Nucleus accumbens (tissue), 56 donors: ENCODE data around the gene PROK1.

Source experiments
- DNase-seq, 56 donors: peaks; one replicate each; lab custom pipeline; 2025; lab: John Stamatoyannopoulos, UW

The PROK1 gene

DNA sequence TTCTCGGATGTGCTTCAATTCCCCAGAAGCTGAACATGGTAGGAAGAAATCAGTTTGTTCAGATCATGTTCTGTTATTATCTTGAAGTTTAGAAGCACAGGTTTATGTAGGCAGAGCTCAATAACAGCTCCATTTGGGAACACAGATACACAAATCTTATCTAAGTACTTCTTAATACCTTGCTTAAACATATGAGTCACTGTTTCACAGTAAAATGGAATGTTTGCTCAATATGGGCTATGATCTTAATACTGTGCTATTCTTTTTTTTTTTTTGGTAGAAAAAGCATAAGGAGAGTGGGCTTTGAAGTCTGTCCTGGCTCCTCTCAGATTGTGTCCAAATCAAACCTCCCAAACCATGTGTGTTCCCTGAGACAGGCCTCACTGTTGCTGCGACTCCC, 13.4 kb downstream of the PROK1 start:
- DNase-seq = no peak

DNA sequence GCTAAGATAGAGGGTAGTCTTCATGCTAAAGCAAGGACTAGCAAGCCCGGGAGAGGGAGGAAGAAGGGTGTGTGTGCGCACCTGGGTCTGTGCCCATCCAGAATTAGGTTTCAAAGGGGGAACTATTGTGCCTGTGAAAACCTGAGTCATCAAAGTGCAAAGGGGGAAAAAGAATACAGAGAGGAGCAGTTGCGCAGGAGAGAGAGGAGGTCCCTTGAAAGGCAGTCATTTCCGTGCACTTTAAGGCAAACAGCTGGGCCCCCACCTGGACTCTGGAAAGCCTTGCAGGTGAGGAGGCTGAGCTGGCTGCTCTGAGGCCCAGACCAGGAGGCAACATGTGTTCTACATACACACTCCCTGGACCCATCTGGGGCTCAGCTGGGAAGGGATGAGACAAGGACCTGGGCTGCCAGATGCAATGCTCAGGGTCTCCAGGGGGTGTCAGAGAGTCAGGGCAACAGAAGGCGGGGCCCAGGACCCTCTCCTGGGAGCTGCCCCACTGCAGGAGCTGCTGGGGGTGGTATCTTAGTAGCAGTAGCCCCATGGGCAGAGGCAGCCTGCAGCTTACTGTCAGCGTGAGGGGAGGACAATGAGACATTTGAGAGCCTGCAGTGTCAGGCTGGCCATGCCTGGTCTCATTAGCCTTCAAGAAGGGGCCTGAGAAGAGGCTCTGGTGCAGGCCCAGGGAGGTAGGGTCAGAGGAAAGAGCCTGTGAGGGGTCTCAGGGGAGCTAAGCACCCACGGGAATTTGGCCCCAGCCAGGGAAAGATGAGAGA, 14.3 kb downstream of the PROK1 start:
- DNase-seq = no peak

GRCh38 chr1:110465814-110466380, 14.9 kb downstream of the PROK1 start:
- no peak for DNase-seq

- peak in 1 of 56 donors; percentile 10 for DNase-seq
Measured at GRCh38 chr1:110466646-110467280, 15.8 kb downstream of the PROK1 start.

DNA sequence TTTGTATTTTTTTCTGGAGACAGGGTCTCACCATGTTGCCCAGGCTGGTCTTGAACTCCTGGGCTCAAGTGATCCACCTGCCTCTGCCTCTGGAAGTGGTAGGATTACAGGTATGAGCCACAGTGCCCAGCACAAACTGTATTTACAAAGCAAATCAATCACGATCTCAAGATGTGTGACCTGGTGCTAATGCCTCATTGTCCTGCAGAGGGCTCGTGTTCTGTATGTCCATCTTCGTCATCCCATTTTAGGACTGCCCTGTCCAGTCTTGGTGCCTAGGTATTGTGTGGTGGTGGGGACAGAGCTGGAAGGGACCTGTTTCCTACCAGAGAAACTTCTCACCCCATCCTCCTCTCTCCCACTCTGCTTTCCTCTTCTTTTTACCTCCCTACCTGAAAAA, 20.2 kb downstream of the PROK1 start:
- no peak for DNase-seq

GRCh38 chr1:110472546-110472945, 21.6 kb downstream of the PROK1 start:
- no peak for DNase-seq

GRCh38 chr1:110474444-110474843, 23.5 kb downstream of the PROK1 start:
- no peak for DNase-seq

GRCh38 chr1:110475362-110476027, 24.5 kb downstream of the PROK1 start:
- no peak for DNase-seq

DNA sequence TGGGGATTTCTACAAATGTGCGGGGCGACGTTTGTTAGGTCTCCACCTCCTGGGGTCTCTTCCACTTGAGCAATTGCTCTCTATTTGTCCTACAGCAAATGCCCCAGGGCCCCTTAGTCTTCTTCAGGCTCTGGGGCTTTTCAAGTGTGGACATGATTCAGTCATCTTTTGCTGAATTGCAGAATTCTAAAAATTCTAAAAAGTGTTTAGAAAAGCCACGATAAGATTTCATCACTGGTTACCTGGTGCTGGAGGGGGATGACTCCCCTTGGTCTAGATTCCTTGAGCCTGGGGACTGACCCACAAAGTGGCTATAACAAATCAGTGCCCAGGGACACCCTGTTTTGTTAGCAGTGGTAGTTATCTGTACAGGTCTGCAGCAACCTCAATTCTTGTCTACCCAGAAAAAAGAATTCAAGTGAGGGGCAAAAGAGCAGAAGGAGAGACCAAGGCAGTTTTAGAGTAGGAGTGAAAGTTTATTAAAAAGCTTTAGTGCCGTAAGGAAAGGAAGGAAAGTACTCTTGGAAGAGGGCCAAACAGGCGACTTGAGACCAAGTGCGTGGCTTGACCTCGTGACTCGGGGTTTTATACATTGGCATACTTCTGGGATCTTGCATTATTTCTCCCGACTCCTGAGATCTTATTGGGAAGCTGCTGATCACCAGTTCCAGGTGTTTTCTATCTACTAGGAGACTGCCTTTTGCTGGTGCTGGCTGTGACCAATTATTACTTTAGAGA, 25.2 kb downstream of the PROK1 start:
- no peak for DNase-seq

GRCh38 chr1:110477041-110477440, 26.1 kb downstream of the PROK1 start:
- peak in 1 of 56 donors; percentile 10 for DNase-seq

DNA sequence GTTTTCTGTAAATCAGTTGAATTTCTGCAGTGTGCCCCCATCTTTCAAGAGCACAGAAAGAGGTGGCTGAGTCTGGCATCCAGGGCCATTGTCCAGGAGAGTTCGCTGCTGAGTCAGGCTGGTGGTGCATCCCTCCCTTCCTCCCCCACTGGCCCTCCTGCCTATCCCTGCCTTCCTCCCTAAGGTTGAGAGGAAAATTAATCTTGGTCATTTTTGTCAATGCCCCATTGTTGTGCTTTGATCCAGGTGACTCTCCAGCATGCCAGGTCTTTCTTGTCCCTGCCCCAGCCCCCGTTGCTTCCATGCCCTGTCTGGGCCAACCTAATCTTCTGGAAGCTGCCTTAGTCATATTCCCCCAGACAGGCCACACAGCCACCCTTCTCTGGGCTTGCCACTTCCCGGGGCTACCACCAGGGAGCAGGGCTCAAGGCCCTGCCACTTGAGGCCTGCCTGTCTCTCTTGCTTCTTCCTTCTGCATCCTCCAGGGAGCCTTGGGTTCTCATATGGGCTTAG, 26.6 kb downstream of the PROK1 start:
- peak in 1 of 56 donors; percentile 32 for DNase-seq

- DNase-seq = no peak
Measured at GRCh38 chr1:110477967-110478640, 27.2 kb downstream of the PROK1 start.

DNA sequence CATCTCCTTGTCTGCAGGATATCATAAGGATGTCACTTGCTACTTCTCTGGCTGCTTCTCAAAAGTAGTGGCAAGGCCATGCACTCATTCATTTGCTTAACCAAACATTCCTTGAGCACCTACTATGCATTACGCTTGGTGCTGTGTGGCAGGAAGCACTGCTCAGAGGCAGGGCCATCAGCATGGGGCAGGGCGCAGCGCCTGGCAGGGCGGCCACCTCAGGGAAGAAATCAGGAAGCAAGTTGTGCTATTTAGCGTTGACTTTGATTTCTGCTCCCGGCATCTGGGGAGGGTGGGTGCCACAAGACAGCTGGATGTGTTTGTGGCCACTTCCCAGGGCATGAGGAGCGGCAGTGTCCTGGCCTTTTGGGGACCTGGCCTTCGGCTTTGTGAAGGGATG, 27.9 kb downstream of the PROK1 start:
- no peak for DNase-seq

- DNase-seq = no peak
Measured at GRCh38 chr1:110480356-110481096, 29.6 kb downstream of the PROK1 start.

DNA sequence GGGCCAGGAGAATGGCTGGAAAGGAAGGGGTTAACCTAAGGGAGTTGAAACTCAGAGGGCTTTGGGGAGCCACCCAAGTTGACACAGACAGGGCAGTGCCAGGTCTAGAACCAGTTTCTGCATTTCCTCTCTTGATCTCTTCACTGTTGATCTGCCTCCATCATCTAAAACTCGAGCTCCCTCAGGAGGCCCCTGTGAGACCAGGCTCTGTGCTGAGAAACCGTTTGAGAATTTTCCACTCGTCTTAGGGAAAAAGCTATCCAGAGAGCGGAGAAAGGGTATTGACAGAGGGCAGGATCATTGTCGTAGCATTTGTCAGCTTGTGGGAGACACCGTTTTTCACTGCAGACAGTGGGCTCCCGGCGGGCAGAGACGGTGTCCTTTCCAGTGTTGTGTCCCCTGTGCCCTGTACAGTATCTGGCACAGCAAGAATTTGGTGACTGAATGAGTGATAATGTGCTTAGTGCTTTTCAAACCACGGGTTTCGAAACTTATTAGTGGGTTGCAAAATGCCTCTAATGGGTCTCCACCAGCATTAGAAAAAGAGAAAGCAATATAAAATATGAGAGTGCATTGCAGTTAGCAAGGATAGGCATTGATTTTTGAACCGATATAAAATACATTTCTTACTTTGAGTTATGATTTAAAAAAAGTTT, 31.1 kb downstream of the PROK1 start:
- no peak for DNase-seq

- DNase-seq = peak in 1 of 56 donors; percentile 4
Measured at GRCh38 chr1:110482662-110483307, 31.8 kb downstream of the PROK1 start.

- peak in 1 of 56 donors; percentile 24 for DNase-seq
Measured at GRCh38 chr1:110483308-110483685, 32.3 kb downstream of the PROK1 start.

- DNase-seq = no peak
Measured at GRCh38 chr1:110484801-110485200, 33.9 kb downstream of the PROK1 start.
